ENCODE results near the gene IRAK2.

DNA sequence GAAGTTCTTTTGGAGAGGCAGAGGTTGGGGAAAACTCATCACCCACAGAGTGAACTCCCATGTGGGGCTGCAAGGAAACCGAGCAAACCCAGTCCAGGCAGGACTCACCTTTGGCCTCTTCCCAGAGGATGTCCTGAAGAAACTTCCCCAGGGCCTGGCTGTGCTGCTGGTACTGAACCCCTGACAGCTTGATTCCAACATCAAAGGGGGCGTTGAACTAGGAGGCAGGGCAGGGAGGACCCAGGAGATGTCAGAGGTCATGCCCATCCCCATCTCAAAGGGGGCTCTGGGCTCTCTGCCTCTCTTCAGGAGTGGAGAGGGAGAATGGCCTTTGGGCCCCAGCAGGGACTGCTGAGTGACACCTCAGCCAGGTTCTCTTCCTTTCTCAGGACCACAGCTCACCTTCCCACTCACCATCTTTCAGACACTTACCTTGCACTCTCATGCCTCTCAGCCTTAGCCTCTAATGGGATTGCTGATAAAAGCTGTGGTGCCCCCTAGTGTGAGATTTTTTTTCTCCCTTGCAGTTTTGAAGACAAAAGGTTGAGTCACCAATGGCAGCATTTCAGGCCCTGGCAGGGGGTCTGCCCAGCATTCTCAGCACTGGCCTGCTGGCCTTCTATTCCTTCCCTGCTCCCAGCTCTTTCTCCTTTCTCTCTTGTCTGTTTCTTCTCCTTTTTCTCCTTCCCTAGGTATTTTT lies 122.0 kb downstream of the IRAK2 start:
- TF ChIP-seq, protein P1, sequence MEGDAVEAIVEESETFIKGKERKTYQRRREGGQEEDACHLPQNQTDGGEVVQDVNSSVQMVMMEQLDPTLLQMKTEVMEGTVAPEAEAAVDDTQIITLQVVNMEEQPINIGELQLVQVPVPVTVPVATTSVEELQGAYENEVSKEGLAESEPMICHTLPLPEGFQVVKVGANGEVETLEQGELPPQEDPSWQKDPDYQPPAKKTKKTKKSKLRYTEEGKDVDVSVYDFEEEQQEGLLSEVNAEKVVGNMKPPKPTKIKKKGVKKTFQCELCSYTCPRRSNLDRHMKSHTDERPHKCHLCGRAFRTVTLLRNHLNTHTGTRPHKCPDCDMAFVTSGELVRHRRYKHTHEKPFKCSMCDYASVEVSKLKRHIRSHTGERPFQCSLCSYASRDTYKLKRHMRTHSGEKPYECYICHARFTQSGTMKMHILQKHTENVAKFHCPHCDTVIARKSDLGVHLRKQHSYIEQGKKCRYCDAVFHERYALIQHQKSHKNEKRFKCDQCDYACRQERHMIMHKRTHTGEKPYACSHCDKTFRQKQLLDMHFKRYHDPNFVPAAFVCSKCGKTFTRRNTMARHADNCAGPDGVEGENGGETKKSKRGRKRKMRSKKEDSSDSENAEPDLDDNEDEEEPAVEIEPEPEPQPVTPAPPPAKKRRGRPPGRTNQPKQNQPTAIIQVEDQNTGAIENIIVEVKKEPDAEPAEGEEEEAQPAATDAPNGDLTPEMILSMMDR (IDR thresholded peaks at IDR 0.05; ENCODE audit: extremely low read depth in 1 of 2, insufficient read depth in 1 of 2, low read depth in 1 of 2, low read length in 2 of 2): peak in 1 of 2 donors; percentile 47
- no peak for TF ChIP-seq EZH2 (IDR thresholded peaks at IDR 0.05; ENCODE audit: borderline replicate concordance, low read depth, low read length, severe bottlenecking)
- no peak for TF ChIP-seq JUN (IDR thresholded peaks at IDR 0.05; ENCODE audit: borderline replicate concordance, insufficient read depth, insufficient read length, low read depth)
- TF ChIP-seq POLR2A (IDR thresholded peaks at IDR 0.05; ENCODE audit: low read depth, low read length): no peak
- TF ChIP-seq POLR2AphosphoS5 (IDR thresholded peaks at IDR 0.05; ENCODE audit: insufficient read depth, low read depth, low read length): no peak
- TF ChIP-seq FOS (IDR thresholded peaks at IDR 0.05; ENCODE audit: borderline replicate concordance, insufficient read depth, low read length): peak; percentile 35
- TF ChIP-seq MAX (IDR thresholded peaks at IDR 0.05; ENCODE audit: insufficient read depth, insufficient read length): no peak
- TF ChIP-seq GATA2 (IDR thresholded peaks at IDR 0.05; ENCODE audit: insufficient read depth, insufficient read length, low read depth, low read length): no peak
- no peak for TF ChIP-seq MYC (IDR thresholded peaks at IDR 0.05; ENCODE audit: low read depth, low read length)
